HEK293 (cell line): ENCODE data around the gene PNPO.
"Not testable (repeated sequence)": the region's sequence is repeated elsewhere in the genome, so short reads cannot be mapped to it uniquely, and the experiment has no call there.

ENCODE experiments used
- CTCF ChIA-PET: fragments of 350-600 bp; formaldehyde crosslinking; extraction: SDS; loops from one replicate; lab custom pipeline; 2021; ENCODE audit warnings: antibody characterized with exemption; lab: Yijun Ruan, JAX
- POLR2A ChIA-PET: fragments of 300-600 bp; formaldehyde crosslinking; extraction: SDS; loops from one replicate; lab custom pipeline; 2020; ENCODE audit warnings: antibody characterized with exemption, inconsistent platforms; lab: Yijun Ruan, JAX
- H3K27ac ChIP-seq: fragments of 200-500 bp; sonication (Bioruptor generic); 2 replicates; pipeline ENCODE4 v1.5.1; 2014; ENCODE audit warnings: low read depth, low read length, control low read depth, inconsistent platforms; ENCODE audit errors: extremely low read depth
- H3K36me3 ChIP-seq, 2 experiments: fragments of 200-500 bp in 1 of 2; sonication (Bioruptor generic) in 1 of 2; 1 replicate in 1 of 2; 2 replicates in 1 of 2; pipeline ENCODE4 v1.5.1; 2014 to 2017; ENCODE audit warnings: inconsistent platforms in 2 of 2, low read length in 2 of 2; ENCODE audit not compliant: control insufficient read depth in 2 of 2, insufficient read depth in 1 of 2
- H3K4me1 ChIP-seq: fragments of 200-500 bp; sonication (Bioruptor generic); 2 replicates; pipeline ENCODE4 v1.5.1; 2014; ENCODE audit warnings: mild to moderate bottlenecking, low read length, inconsistent platforms; ENCODE audit not compliant: control insufficient read depth, insufficient read depth
- H3K4me3 ChIP-seq: 2 replicates; pipeline ENCODE4 v1.5.1; 2011; ENCODE audit warnings: low read depth, mild to moderate bottlenecking, control low read depth, low read length, moderate library complexity
- H3K9me3 ChIP-seq: fragments of 200-500 bp; sonication (Bioruptor generic); 2 replicates; pipeline ENCODE4 v1.5.1; 2014; ENCODE audit warnings: low read depth, low read length, inconsistent platforms; ENCODE audit not compliant: control insufficient read depth, insufficient read depth
- EGR2 ChIP-seq: fragments of 450-650 bp; formaldehyde crosslinking; IDR thresholded peaks from 2 replicates; pipeline ENCODE4 v1.5.1; 2016; ENCODE audit warnings: low read depth, missing biosample characterization, missing genetic modification characterization
- KLF1 ChIP-seq: fragments of 450-650 bp; formaldehyde crosslinking; IDR thresholded peaks from 2 replicates; pipeline ENCODE4 v1.5.1; 2016; ENCODE audit warnings: missing biosample characterization, missing genetic modification characterization
- SALL2 ChIP-seq: fragments of 450-650 bp; formaldehyde crosslinking; IDR thresholded peaks from 2 replicates; pipeline ENCODE4 v1.5.0; 2017; ENCODE audit warnings: missing biosample characterization, mild to moderate bottlenecking, missing genetic modification characterization, borderline replicate concordance
- ZBTB20 ChIP-seq: fragments of 450-650 bp; formaldehyde crosslinking; IDR thresholded peaks from 2 replicates; pipeline ENCODE4 v1.5.1; 2016; ENCODE audit warnings: missing biosample characterization, missing genetic modification characterization
- ZFHX2 ChIP-seq: fragments of 450-650 bp; formaldehyde crosslinking; conservative IDR thresholded peaks from 2 replicates; pipeline ENCODE4 v1.5.1; 2016; ENCODE audit warnings: missing biosample characterization, missing genetic modification characterization
- ZFP41 ChIP-seq: fragments of 450-650 bp; formaldehyde crosslinking; IDR thresholded peaks from 2 replicates; pipeline ENCODE4 v1.5.1; 2016; ENCODE audit warnings: missing biosample characterization, missing genetic modification characterization, borderline replicate concordance
- ZNF132 ChIP-seq: fragments of 450-650 bp; formaldehyde crosslinking; IDR thresholded peaks from 2 replicates; pipeline ENCODE4 v1.5.1; 2017; ENCODE audit warnings: missing biosample characterization, missing genetic modification characterization, borderline replicate concordance
- ZNF211 ChIP-seq: fragments of 450-650 bp; formaldehyde crosslinking; IDR thresholded peaks from 2 replicates; pipeline ENCODE4 v1.5.1; 2016; ENCODE audit warnings: low read depth, missing biosample characterization, missing genetic modification characterization
- ZNF391 ChIP-seq: fragments of 450-650 bp; formaldehyde crosslinking; IDR thresholded peaks from 2 replicates; pipeline ENCODE4 v1.5.1; 2016; ENCODE audit warnings: low read depth, missing biosample characterization, missing genetic modification characterization, borderline replicate concordance
- ZNF423 ChIP-seq: fragments of 450-650 bp; formaldehyde crosslinking; IDR thresholded peaks from 2 replicates; pipeline ENCODE4 v1.5.1; 2016; ENCODE audit warnings: missing biosample characterization, missing genetic modification characterization
- ZNF501 ChIP-seq: fragments of 450-650 bp; formaldehyde crosslinking; IDR thresholded peaks from 2 replicates; pipeline ENCODE4 v1.5.1; 2016; ENCODE audit warnings: missing biosample characterization, missing genetic modification characterization
- ZNF621 ChIP-seq: fragments of 450-650 bp; formaldehyde crosslinking; IDR thresholded peaks from 2 replicates; pipeline ENCODE4 v1.5.1; 2017; ENCODE audit warnings: missing biosample characterization, missing genetic modification characterization
- ZNF677 ChIP-seq: fragments of 450-650 bp; IDR thresholded peaks from 2 replicates; pipeline ENCODE4 v1.5.0; 2018; ENCODE audit warnings: missing biosample characterization, mild to moderate bottlenecking, missing genetic modification characterization, moderate library complexity
- ZNF707 ChIP-seq: fragments of 450-650 bp; formaldehyde crosslinking; IDR thresholded peaks from 2 replicates; pipeline ENCODE4 v1.5.1; 2016; ENCODE audit warnings: missing biosample characterization, missing genetic modification characterization
- ZSCAN5A ChIP-seq: fragments of 450-650 bp; formaldehyde crosslinking; IDR thresholded peaks from 2 replicates; pipeline ENCODE4 v1.5.1; 2016; ENCODE audit warnings: missing biosample characterization, missing genetic modification characterization
- TF ChIP-seq, protein P1 (sequence below): fragments of 450-650 bp; formaldehyde crosslinking; IDR thresholded peaks from 2 replicates; pipeline ENCODE4 v1.5.1; 2016; ENCODE audit warnings: missing biosample characterization, missing genetic modification characterization
- TF ChIP-seq, protein P2 (sequence below): fragments of 450-650 bp; formaldehyde crosslinking; IDR thresholded peaks from 2 replicates; pipeline ENCODE4 v1.5.1; 2016; ENCODE audit warnings: missing biosample characterization, missing genetic modification characterization

The PNPO gene

DNA sequence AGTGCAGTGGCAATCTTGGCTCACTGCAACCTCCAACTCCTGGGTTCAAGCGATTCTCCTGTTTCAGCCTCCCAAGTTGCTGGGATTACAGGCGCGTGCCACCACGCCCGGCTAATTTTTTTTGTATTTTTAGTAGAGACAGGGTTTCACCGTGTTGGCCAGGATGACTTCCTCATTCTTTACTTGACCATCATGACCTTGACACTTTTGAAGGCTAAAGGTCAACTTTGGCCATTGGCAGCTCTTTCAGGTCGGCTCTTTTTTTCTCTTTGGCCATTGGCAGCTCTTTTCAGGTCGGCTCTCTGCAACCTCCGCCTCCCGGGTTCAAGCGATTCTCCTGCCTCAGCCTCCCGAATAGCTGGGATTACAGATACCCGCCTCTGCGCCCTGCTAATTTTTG, 21.5 kb upstream of the PNPO start:
- H3K4me1 ChIP-seq, H3K27ac ChIP-seq, H3K9me3 ChIP-seq, H3K4me3 ChIP-seq: not testable (repeated sequence)
- POLR2A ChIA-PET, result interaction anchor here (0.9 kb wide), 1 partner anchor 21 kb away, joined by 3 read pairs; the partner anchor contains the start of gene PNPO
- H3K36me3 ChIP-seq, result peaks cover 28 to 51% of the 10 kb centered on the region in 2 experiments; a peak in 2 of 3 replicates
- CTCF ChIA-PET, result interaction anchor here (1.0 to 1.8 kb wide), 4 partner anchors 15 to 75 kb away, joined by 3 to 7 read pairs (median 5); no protein-coding TSS in a partner anchor
- TF ChIP-seq, protein P1, sequence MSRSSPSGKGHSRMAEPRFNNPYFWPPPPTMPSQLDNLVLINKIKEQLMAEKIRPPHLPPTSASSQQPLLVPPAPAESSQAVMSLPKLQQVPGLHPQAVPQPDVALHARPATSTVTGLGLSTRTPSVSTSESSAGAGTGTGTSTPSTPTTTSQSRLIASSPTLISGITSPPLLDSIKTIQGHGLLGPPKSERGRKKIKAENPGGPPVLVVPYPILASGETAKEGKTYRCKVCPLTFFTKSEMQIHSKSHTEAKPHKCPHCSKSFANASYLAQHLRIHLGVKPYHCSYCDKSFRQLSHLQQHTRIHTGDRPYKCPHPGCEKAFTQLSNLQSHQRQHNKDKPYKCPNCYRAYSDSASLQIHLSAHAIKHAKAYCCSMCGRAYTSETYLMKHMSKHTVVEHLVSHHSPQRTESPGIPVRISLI (tag by site-specific recombination), result peak; percentile 11; the same call in 1 of the 2 replicates
- TF ChIP-seq, all 188 proteins: peak for 1; not testable (repeated sequence) for 187

- Histone ChIP-seq H3K4me1 (no peaks in the 10 kb centered on the region), H3K36me3 (peaks cover 41 to 69% of the 10 kb centered on the region in 2 experiments; a peak in 2 of 3 replicates), H3K4me3 (no peak overlapping the region), H3K9me3 (no peaks in the 10 kb centered on the region), H3K27ac (no peak overlapping the region)
- CTCF ChIA-PET, result interaction anchor here (0.7 to 1.5 kb wide), 9 partner anchors 11 to 95 kb away, joined by 3 to 5 read pairs (median 3); partner anchors contain the start of gene PNPO
- TF ChIP-seq EGR2 (tag by site-specific recombination), result peak; percentile 97
- no peak for TF ChIP-seq ZNF707
- peak; percentile 86 for TF ChIP-seq ZFHX2 (tag by site-specific recombination)
- POLR2A ChIA-PET, result interaction anchor here (0.5 kb wide), 1 partner anchor 17 kb away, joined by 3 read pairs; no protein-coding TSS in a partner anchor
Measured at GRCh38 chr17:47924785-47925677, 16.3 kb upstream of the PNPO start.

- peaks cover 41 to 75% of the 10 kb centered on the region in 2 experiments; a peak in 2 of 3 replicates for H3K36me3 ChIP-seq
- H3K4me1 ChIP-seq, result no peaks in the 10 kb centered on the region
- H3K9me3 ChIP-seq, result no peaks in the 10 kb centered on the region
- H3K27ac ChIP-seq, result no peak overlapping the region
- POLR2A ChIA-PET, result interaction anchor here (0.7 kb wide), 1 partner anchor 23 kb away, joined by 4 read pairs; no protein-coding TSS in a partner anchor
- CTCF ChIA-PET, result interaction anchor here (1.0 to 1.3 kb wide), 3 partner anchors 16 to 92 kb away, joined by 3 to 5 read pairs (median 4); partner anchors contain the start of gene PNPO
- H3K4me3 ChIP-seq, result no peak overlapping the region
- no peak for TF ChIP-seq ZNF677 (tag by site-specific recombination)
- no peak for TF ChIP-seq ZNF391
- TF ChIP-seq ZNF211 (tag by site-specific recombination), result no peak
- no peak for TF ChIP-seq ZNF501
- no peak for TF ChIP-seq ZNF423 (tag by site-specific recombination)
- no peak for TF ChIP-seq KLF1
- no peak for TF ChIP-seq ZFP41 (tag by site-specific recombination)
Measured at GRCh38 chr17:47925678-47925988, 15.7 kb upstream of the PNPO start.

GRCh38 chr17:47927821-47928400, 13.5 kb upstream of the PNPO start:
- Histone ChIP-seq H3K4me1 (no peaks in the 10 kb centered on the region), H3K4me3 (no peak overlapping the region), H3K27ac (no peak overlapping the region), H3K9me3 (no peaks in the 10 kb centered on the region), H3K36me3 (peaks cover 31 to 68% of the 10 kb centered on the region in 2 experiments; a peak in 2 of 3 replicates)
- ChIA-PET CTCF (interaction anchor here (0.6 to 0.9 kb wide), 3 partner anchors 18 to 44 kb away, joined by 4 read pairs; no protein-coding TSS in a partner anchor), POLR2A (interaction anchor here (1.2 kb wide), 1 partner anchor 32 kb away, joined by 3 read pairs; the partner anchor contains the start of gene SP2)
- TF ChIP-seq ZBTB20 (tag by site-specific recombination), result no peak
- no peak for TF ChIP-seq ZNF621 (tag by site-specific recombination)
- TF ChIP-seq, protein P2, sequence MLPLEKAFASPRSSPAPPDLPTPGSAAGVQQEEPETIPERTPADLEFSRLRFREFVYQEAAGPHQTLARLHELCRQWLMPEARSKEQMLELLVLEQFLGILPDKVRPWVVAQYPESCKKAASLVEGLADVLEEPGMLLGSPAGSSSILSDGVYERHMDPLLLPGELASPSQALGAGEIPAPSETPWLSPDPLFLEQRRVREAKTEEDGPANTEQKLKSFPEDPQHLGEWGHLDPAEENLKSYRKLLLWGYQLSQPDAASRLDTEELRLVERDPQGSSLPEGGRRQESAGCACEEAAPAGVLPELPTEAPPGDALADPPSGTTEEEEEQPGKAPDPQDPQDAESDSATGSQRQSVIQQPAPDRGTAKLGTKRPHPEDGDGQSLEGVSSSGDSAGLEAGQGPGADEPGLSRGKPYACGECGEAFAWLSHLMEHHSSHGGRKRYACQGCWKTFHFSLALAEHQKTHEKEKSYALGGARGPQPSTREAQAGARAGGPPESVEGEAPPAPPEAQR (tag by site-specific recombination), result no peak
- TF ChIP-seq ZNF132 (tag by site-specific recombination), result no peak
- TF ChIP-seq ZNF707, result no peak
- TF ChIP-seq ZSCAN5A (tag by site-specific recombination), result no peak
- no peak for TF ChIP-seq SALL2 (tag by site-specific recombination)
